HFF-Myc (cell line): ENCODE results near the gene EFNB2.

Experiments used
- DNase-seq: peaks from one replicate; pipeline ENCODE4 v3.0.0-alpha.2; 2011; ENCODE audit warnings: low read depth; ENCODE audit errors: extremely low read depth
- H3K4me3 ChIP-seq: replicated peaks from 2 replicates; pipeline ENCODE4 v1.5.1; 2011; ENCODE audit warnings: low read depth, mild to moderate bottlenecking, control low read depth, low read length
- CTCF ChIP-seq: IDR thresholded peaks from 2 replicates; pipeline ENCODE4 v1.5.1; 2012; ENCODE audit warnings: mild to moderate bottlenecking, low read depth, low read length, control low read depth; ENCODE audit errors: missing control alignments

Gene EFNB2

GRCh38 chr13:106526738-106527444, 8.6 kb downstream of the EFNB2 start:
- H3K4me3 ChIP-seq: no peak overlapping the region
- no peak for TF ChIP-seq CTCF
- DNase-seq: no peak

- H3K4me3 ChIP-seq: no peak overlapping the region
- no peak for TF ChIP-seq CTCF
- no peak for DNase-seq
Observed at GRCh38 chr13:106525865-106526264, 9.6 kb downstream of the EFNB2 start.

GRCh38 chr13:106524108-106524507, 11.4 kb downstream of the EFNB2 start:
- TF ChIP-seq CTCF: no peak
- no peak for DNase-seq
- H3K4me3 ChIP-seq: no peak overlapping the region

GRCh38 chr13:106523576-106523975, 11.9 kb downstream of the EFNB2 start:
- DNase-seq: no peak
- TF ChIP-seq CTCF: no peak
- no peak overlapping the region for H3K4me3 ChIP-seq

GRCh38 chr13:106522898-106523525, 12.4 kb downstream of the EFNB2 start:
- no peak overlapping the region for H3K4me3 ChIP-seq
- TF ChIP-seq CTCF: no peak
- no peak for DNase-seq

- no peak overlapping the region for H3K4me3 ChIP-seq
- no peak for DNase-seq
- no peak for TF ChIP-seq CTCF
Observed at GRCh38 chr13:106522112-106522705, 13.3 kb downstream of the EFNB2 start.
